ENCODE results near the gene NUDCD2. TPM values are rescaled to one million over a fixed set of nuclear protein-coding genes. Genes with fewer than 3 reads are reported as not detected.
"Not testable (repeated sequence)": the region's sequence is repeated elsewhere in the genome, so short reads cannot be mapped to it uniquely, and the experiment has no call there.

The NUDCD2 gene
- total and polyA plus RNA-seq, 5 experiments from 2014 or later: 27.4 to 54.0 (median 46.7) TPM

DNA sequence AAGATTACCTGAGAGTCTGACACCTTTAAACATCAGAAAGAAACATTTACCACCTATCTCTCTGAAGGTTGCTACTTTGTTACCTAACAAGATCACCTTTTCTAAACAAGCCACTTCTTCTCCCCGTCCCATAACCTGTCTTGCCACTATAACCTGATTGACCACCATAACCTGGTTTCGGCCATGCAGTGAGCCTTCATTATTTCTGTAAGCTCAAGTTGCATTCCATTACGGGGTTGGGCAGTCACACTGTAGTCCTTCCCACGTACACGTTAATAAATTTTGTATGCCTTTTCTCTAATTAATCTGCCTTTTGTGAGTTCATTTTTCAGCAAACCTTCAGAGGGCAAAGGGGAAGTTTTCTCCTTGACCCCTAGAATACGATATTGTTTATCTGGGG lies 50.5 kb downstream of the NUDCD2 start:
- POLR2A ChIA-PET: interaction anchor here (0.9 kb wide), 1 partner anchor 28 kb away, joined by 3 read pairs; the partner anchor contains the start of gene CCNG1
- Mint-ChIP-seq H3K36me3 (no peaks in the 10 kb centered on the region), H3K9me3 (no peaks in the 10 kb centered on the region), H3K4me3 (no peak overlapping the region), H3K27ac (peak overlapping the region in 1 of 10 donors; percentile 49), H3K4me1 (peaks cover 2 to 6% (median 2%) of the 10 kb centered on the region in 4 donors), H3K27me3 (peaks cover 12 to 29% (median 17%) of the 10 kb centered on the region in 5 donors)
- no peak for ATAC-seq
- no peak for DNase-seq

DNA sequence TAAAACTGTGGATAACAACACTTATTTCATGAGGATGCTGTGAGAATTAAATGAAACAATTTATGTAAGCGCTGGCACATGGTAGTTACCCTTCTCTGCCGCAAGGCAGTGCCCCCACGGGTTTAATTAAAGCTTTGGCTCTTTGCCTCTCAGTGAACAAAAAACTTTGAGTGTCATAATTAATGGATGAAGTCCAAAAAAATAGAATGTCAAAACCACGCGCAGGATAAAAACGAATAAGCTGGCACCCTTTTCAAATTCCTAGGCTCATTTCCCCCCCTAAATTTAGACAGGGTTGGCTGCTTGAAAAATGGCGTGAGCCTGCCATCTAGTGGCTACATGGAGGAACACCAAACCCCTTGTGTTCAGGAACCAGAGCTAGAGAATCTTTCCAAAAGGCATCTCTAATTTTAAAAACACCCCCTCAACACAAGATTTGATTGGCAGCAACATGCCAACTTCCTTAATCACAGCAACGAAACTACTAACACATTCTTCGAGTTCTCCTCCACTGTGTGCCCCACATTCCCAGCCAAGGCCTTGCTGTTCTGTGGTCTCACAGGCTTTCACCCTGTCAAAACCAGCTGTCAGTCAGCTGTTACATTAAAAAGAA lies 51.5 kb downstream of the NUDCD2 start:
- Mint-ChIP-seq H3K27me3 (peaks cover 6 to 19% (median 11%) of the 10 kb centered on the region in 5 donors), H3K4me3 (peak overlapping the region in 4 of 10 donors; percentile 13 to 66 (median 29))
- POLR2A ChIA-PET: interaction anchor here (0.9 kb wide), 1 partner anchor 29 kb away, joined by 3 read pairs; the partner anchor contains the start of gene CCNG1

DNA sequence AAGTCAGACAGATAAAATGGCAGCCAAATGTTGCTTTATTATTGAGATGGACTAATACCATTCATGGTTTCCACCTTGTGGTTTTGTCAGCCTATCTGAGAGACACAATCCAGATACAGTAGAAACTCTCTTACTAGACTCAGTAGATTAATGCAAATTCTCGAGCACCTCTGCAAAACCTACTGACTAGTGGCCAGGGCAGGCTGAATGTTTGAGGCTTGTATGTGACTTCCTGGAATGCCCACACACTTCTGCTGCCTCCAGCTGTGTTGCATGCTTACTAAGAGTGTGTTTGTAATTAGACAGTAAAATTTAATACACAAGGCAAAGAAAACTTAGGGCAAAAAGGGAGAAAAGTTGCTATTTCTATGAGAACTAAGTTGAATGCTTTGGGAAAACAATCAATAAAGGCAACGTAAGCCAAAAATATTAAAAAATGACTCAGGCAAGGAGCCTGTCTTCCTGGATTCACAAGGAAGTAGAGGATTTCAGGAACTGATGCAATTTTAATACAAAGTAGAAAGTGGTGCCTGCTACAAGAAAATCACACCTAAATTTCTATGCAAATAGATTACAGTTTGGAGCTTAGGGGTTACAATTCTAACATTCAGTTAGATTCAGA lies 52.8 kb downstream of the NUDCD2 start:
- H3K4me1 Mint-ChIP-seq: peaks cover 2 to 6% (median 2%) of the 10 kb centered on the region in 4 donors
- H3K9me3 Mint-ChIP-seq: no peaks in the 10 kb centered on the region
- H3K4me3 Mint-ChIP-seq: no peak overlapping the region
- H3K27ac Mint-ChIP-seq: no peak overlapping the region
- no peaks in the 10 kb centered on the region for H3K36me3 Mint-ChIP-seq
- H3K27me3 Mint-ChIP-seq: peaks cover 5 to 9% (median 6%) of the 10 kb centered on the region in 5 donors
- POLR2A ChIA-PET: no interaction called here
- ATAC-seq (no peak), DNase-seq (no peak)

More for the DNA sequence above, 51.5 kb downstream of the NUDCD2 start:
- Mint-ChIP-seq H3K9me3 (no peaks in the 10 kb centered on the region), H3K4me1 (peaks cover 2 to 6% (median 2%) of the 10 kb centered on the region in 4 donors), H3K27ac (no peak overlapping the region), H3K36me3 (no peaks in the 10 kb centered on the region)
- ATAC-seq (peak; percentile 94 to 95), DNase-seq (peak; percentile 36 to 77 (median 60))

DNA sequence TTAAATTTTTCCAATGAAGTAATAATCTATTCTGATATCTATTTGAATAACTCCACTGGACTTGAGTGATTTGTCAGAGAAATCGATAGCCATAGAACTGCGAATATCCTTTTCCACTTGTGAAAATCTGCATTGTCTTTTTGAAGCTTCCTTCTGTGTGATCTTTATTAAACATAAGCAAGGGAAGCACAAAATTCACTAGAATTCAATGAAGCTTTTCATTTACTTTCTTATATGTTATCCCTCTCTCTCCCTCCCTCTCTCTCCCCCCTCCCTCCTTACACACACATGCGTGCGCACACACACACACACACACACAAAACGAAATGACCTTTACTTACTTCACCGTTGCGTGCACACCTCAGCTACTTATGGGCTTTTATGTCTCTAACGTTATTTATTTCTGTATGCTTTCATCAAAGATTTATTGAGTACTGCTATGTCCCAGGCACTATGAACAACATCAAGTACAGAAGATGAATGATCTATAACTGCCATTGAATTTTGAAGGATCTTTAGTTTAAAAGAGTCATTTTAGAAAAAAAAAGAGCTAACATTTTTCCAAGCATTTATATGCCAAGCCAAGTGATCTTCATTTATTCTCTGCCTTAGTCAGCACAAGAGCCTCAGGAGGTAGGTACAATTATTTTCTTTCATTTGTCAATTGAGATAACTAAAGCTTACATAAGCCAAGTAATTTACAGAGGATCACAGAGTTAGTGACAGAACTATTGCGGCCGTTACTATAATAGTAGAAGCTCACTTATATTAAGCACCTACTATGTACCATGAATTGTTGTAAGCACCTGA lies 55.3 kb downstream of the NUDCD2 start:
- H3K4me3 Mint-ChIP-seq: no peak overlapping the region
- H3K4me1 Mint-ChIP-seq: peaks cover 2 to 6% (median 2%) of the 10 kb centered on the region in 4 donors
- DNase-seq: no peak
- H3K27me3 Mint-ChIP-seq: peaks cover 0 to 9% (median 6%) of the 10 kb centered on the region in 5 donors
- no peaks in the 10 kb centered on the region for H3K36me3 Mint-ChIP-seq
- ATAC-seq: no peak
- POLR2A ChIA-PET: interaction anchor here (0.7 kb wide), 1 partner anchor 9 kb away, joined by 4 read pairs; no protein-coding TSS in a partner anchor
- no peak overlapping the region for H3K27ac Mint-ChIP-seq
- no peaks in the 10 kb centered on the region for H3K9me3 Mint-ChIP-seq

DNA sequence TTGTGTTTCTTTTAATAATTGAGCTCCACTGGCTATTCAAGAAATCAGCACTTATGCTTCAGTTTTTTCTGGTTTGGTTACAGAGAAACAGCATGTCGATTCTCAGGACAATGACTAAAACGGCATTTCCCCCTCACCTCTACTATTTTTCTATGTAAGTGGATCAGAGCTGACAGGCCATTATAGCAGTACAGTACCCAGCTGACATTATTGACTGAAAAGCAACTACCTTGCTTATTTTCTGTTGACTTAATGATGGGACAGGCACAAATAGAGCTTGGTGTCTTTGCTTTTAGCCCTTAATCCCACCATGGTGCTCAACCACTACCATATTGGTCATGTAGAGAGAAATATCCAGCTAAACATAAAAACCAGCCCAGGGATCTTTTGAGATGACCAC lies 57.9 kb downstream of the NUDCD2 start:
- peaks cover 0 to 16% (median 5%) of the 10 kb centered on the region in 5 donors for H3K27me3 Mint-ChIP-seq
- H3K9me3 Mint-ChIP-seq: no peaks in the 10 kb centered on the region
- DNase-seq (no peak), ATAC-seq (no peak)
- H3K4me1 Mint-ChIP-seq: no peaks in the 10 kb centered on the region
- no peaks in the 10 kb centered on the region for H3K36me3 Mint-ChIP-seq
- POLR2A ChIA-PET: no interaction called here
- no peak overlapping the region for H3K4me3 Mint-ChIP-seq
- no peak overlapping the region for H3K27ac Mint-ChIP-seq

DNA sequence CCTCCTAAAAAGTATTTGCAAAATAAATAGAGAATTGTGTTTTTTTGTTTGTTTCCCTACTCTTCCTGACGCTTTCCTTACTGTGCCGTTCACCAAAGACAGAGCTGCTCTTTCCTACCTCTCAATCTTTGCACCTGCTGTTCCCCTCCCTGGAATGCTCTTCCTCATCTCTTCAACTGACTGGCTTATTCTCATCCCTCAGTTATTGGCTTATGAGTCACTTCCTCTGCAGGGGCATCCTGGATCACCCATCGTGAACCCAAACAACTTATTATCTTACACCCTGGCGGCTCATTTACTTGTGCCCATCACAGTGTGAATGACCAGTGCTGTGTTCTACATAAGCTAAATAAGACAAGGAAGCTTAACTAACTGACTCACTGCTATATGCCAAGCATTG lies 58.6 kb downstream of the NUDCD2 start:
- DNase-seq (no peak), ATAC-seq (no peak)
- no peaks in the 10 kb centered on the region for H3K36me3 Mint-ChIP-seq
- peaks cover 0 to 16% (median 4%) of the 10 kb centered on the region in 5 donors for H3K27me3 Mint-ChIP-seq
- no peak overlapping the region for H3K27ac Mint-ChIP-seq
- H3K4me3 Mint-ChIP-seq: no peak overlapping the region
- no peaks in the 10 kb centered on the region for H3K4me1 Mint-ChIP-seq
- no peaks in the 10 kb centered on the region for H3K9me3 Mint-ChIP-seq
- POLR2A ChIA-PET: no interaction called here

DNA sequence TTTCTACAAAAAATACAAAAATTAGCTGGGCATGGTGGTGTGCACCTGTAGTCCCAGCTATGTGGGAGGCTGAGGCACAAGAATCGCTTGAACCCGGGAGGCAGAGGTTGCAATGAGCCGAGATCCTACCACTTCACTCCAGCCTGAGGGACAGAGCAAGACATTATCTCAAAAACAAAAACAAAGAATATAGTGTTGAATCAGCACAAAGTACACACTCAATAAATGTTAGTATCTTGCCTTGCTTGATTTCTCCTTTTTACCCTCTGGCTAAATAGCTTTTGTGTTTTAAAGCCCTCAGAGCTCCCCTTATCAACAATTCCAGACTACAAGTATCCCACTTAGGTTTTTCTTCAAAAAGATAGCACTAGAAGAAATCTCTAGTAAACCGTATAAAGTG lies 60.0 kb downstream of the NUDCD2 start:
- peaks cover 4 to 12% (median 9%) of the 10 kb centered on the region in 5 donors for H3K27me3 Mint-ChIP-seq
- no peaks in the 10 kb centered on the region for H3K36me3 Mint-ChIP-seq
- H3K4me3 Mint-ChIP-seq: no peak overlapping the region
- H3K9me3 Mint-ChIP-seq: no peaks in the 10 kb centered on the region
- no peaks in the 10 kb centered on the region for H3K4me1 Mint-ChIP-seq
- no peak for DNase-seq
- no peak overlapping the region for H3K27ac Mint-ChIP-seq
- POLR2A ChIA-PET: no interaction called here
- no peak for ATAC-seq

DNA sequence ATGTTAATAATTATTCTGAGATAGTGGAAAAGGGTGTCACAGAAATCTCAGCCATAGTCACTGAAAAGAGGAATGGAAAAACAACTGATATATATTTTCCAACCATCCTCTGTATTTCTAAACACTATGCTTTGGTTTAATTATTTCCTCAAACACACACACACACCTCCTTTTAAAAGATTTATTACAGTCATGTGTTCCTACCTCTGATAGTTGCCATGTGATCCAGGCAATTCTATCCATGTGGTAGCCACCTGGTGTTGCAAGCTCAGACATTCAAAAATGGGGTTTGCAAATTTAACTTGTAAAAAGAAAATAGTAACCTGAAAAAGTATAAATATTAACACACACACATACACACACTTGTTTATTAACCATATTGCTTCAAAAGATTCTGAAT lies 62.5 kb downstream of the NUDCD2 start:
- POLR2A ChIA-PET: no interaction called here
- Mint-ChIP-seq H3K27ac (no peak overlapping the region), H3K36me3 (peaks cover 0 to 3% (median 0%) of the 10 kb centered on the region in 3 donors), H3K9me3 (peaks cover 0 to 6% (median 2%) of the 10 kb centered on the region in 9 donors), H3K27me3 (peaks cover 8 to 22% (median 20%) of the 10 kb centered on the region in 5 donors), H3K4me3 (no peak overlapping the region), H3K4me1 (no peaks in the 10 kb centered on the region)
- ATAC-seq (no peak), DNase-seq (no peak)

DNA sequence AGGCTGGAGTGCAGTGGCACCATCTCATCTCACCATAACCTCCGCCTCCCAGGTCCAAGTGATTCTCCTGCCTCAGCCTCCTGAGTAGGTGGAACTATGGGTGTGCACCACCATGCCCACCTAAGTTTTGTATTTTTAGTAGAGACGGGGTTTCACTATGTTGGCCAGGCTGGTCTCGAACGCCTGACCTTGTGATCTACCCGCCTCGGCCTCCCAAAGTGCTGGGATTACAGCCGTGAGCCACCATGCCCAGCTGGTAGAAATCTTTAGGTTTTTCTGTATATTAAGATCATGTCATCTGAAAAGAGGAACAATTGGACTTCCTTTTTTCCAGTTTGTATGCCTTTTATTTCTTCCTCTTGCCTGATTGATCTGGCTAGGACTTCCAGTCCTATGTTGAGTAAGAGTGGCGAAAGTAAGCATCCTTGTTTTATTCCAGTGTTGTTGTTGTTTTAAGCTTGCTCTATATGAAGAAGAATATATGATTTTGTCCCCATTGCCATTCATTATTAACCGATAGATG lies 63.0 kb downstream of the NUDCD2 start:
- H3K27ac Mint-ChIP-seq, H3K4me3 Mint-ChIP-seq, ATAC-seq, H3K4me1 Mint-ChIP-seq, POLR2A ChIA-PET, H3K36me3 Mint-ChIP-seq, DNase-seq, H3K9me3 Mint-ChIP-seq: not testable (repeated sequence)
- peaks cover 8 to 23% (median 22%) of the 10 kb centered on the region in 5 donors for H3K27me3 Mint-ChIP-seq

Other genes with a start within 250 kb of the NUDCD2 start
- 100 to 1,000 TPM; 139 to 146 TPM for gene CCNG1, start 22.5 kb downstream of the NUDCD2 start, total RNA-seq
- 100 to 1,000 TPM; 129 to 167 (median 135) TPM for gene CCNG1, start 22.5 kb downstream of the NUDCD2 start, polyA plus RNA-seq
- gene HMMR, start 530 bp upstream of the NUDCD2 start, total RNA-seq: under 1 TPM; 0.42 to 0.47 TPM
- gene HMMR, start 530 bp upstream of the NUDCD2 start, polyA plus RNA-seq: under 1 TPM in 1 of 3 donors, not detected in 2; 0.28 TPM
- gene MAT2B, start 45.5 kb upstream of the NUDCD2 start, total RNA-seq: 100 to 1,000 TPM; 145 to 147 TPM
- 100 to 1,000 TPM; 260 to 287 (median 260) TPM for gene MAT2B, start 45.5 kb upstream of the NUDCD2 start, polyA plus RNA-seq

Data from naive thymus-derived CD8-positive, alpha-beta T cell (primary cell).